A204.1 (cell line): Measurements from ENCODE around the gene OR7C2.

Source experiments
- FAIRE-seq: peaks from 2 replicates; lab custom pipeline; 2012; peaks lifted over from hg19 to GRCh38; lab: Jason Lieb, UNC

Gene OR7C2

GRCh38 chr19:14979476-14980255 lies 38.4 kb downstream of the OR7C2 start, which contains the start of gene SLC1A6:
TSS of gene SLC1A6 (minus strand) at chr19:14979864. CDS start at chr19:14972910, 6,954 bp downstream.
- FAIRE-seq = no peak

GRCh38 chr19:14985133-14985532 lies 43.8 kb downstream of the OR7C2 start:
- FAIRE-seq = no peak
